Measurements from ENCODE around the gene ASAP3. TPM values are rescaled to one million over a fixed set of nuclear protein-coding genes. Genes with fewer than 3 reads are reported as not detected.
A peak's percentile ranks its signal among the peaks of the same experiment; 100 is the strongest.

Gene ASAP3
- total and polyA plus RNA-seq, 3 donors from 2014 or later, result 34.1 to 48.0 (median 43.1) TPM

GRCh38 chr1:23530087-23530746 lies 46.2 kb upstream of the ASAP3 start:
- H3K9me3 ChIP-seq, result no peaks in the 10 kb centered on the region
- intact Hi-C loops (cut with DNase I; ENCODE audit: low total_unique reads), result no loop called here
- 0 to 4% methylated on average over 4 to 19 of the region's 22 CpGs for WGBS, 2 donors

GRCh38 chr1:23529146-23530086 lies 45.4 kb upstream of the ASAP3 start:
- 51 to 67% methylated on average over 7 to 8 of the region's 8 CpGs for WGBS, 2 donors
- Histone ChIP-seq H3K4me3 (no peak overlapping the region), H3K4me1 (peaks cover 38% of the 10 kb centered on the region), H3K36me3 (ENCODE audit: low read depth, missing control alignments) (no peaks in the 10 kb centered on the region), H3K9me3 (no peaks in the 10 kb centered on the region), H3K27ac (no peak overlapping the region), H3K27me3 (no peaks in the 10 kb centered on the region)
- intact Hi-C loops (cut with DNase I; ENCODE audit: low total_unique reads), result no loop called here
- peak; percentile 88 for DNase-seq
- TF ChIP-seq CTCF (IDR thresholded peaks at IDR 0.05) (no peak), POLR2A (IDR thresholded peaks at IDR 0.05) (no peak)

More at GRCh38 chr1:23530087-23530746, 46.2 kb upstream of the ASAP3 start:
- Histone ChIP-seq H3K4me3 (peak overlapping the region; percentile 49 to 59), H3K36me3 (ENCODE audit: low read depth, missing control alignments) (no peaks in the 10 kb centered on the region), H3K27ac (no peak overlapping the region), H3K4me1 (peaks cover 38% of the 10 kb centered on the region), H3K27me3 (no peaks in the 10 kb centered on the region)
- TF ChIP-seq POLR2A (IDR thresholded peaks at IDR 0.05), result no peak
- TF ChIP-seq CTCF (IDR thresholded peaks at IDR 0.05), result no peak
- no peak for DNase-seq

- peaks cover 38% of the 10 kb centered on the region for H3K4me1 ChIP-seq
- WGBS, 2 donors, result 37 to 41% methylated on average over 3 to 9 of the region's 9 CpGs
- TF ChIP-seq POLR2A (IDR thresholded peaks at IDR 0.05), result no peak
- TF ChIP-seq CTCF (IDR thresholded peaks at IDR 0.05), result no peak
- no peaks in the 10 kb centered on the region for H3K9me3 ChIP-seq
- no peak overlapping the region for H3K27ac ChIP-seq
- intact Hi-C loops (cut with DNase I; ENCODE audit: low total_unique reads), result no loop called here
- DNase-seq, result peak; percentile 83
- no peaks in the 10 kb centered on the region for H3K27me3 ChIP-seq
- no peaks in the 10 kb centered on the region for H3K36me3 ChIP-seq (ENCODE audit: low read depth, missing control alignments)
- H3K4me3 ChIP-seq, result no peak overlapping the region
Measured at GRCh38 chr1:23528250-23528978, 44.4 kb upstream of the ASAP3 start.

- Histone ChIP-seq H3K27me3 (no peaks in the 10 kb centered on the region), H3K9me3 (no peaks in the 10 kb centered on the region), H3K4me3 (no peak overlapping the region), H3K27ac (no peak overlapping the region), H3K4me1 (peaks cover 38% of the 10 kb centered on the region), H3K36me3 (ENCODE audit: low read depth, missing control alignments) (no peaks in the 10 kb centered on the region)
- DNase-seq, result no peak
- intact Hi-C loops (cut with DNase I; ENCODE audit: low total_unique reads), result no loop called here
- TF ChIP-seq CTCF (IDR thresholded peaks at IDR 0.05) (no peak), POLR2A (IDR thresholded peaks at IDR 0.05) (no peak)
- 65 to 90% methylated on average over 6 of the region's 6 CpGs for WGBS, 2 donors
Measured at GRCh38 chr1:23527900-23528249, 43.9 kb upstream of the ASAP3 start.
